PC-3 (cell line): ENCODE measurements around the gene BPIFB3. TPM values are rescaled to one million over a fixed set of nuclear protein-coding genes. Genes with fewer than 3 reads are reported as not detected.

Source experiments
- ATAC-seq: fragments of 200-7000 bp; cut with Tn5 transposase; 2 replicates; pipeline ENCODE4 v1.9.1; 2020; ENCODE audit warnings: mild to moderate bottlenecking, moderate library complexity
- BruUV-seq: library from RNA; stranded (reverse); fragments of 400-500 nt; replicated peaks from 2 replicates; lab custom pipeline; 2021; lab: Mats Ljungman, UMichigan
- CTCF ChIA-PET: fragments of 300-600 bp; sonication (Branson Sonifier 250); formaldehyde crosslinking; loops from one replicate; lab custom pipeline; 2022; ENCODE audit warnings: antibody characterized with exemption; lab: Charles Lee
- POLR2A ChIA-PET: fragments of 300-600 bp; sonication (Branson Sonifier 250); formaldehyde crosslinking; loops from one replicate; lab custom pipeline; 2022; ENCODE audit warnings: antibody characterized with exemption; ENCODE audit not compliant: unreplicated experiment; lab: Charles Lee
- DNase-seq: peaks from one replicate; pipeline ENCODE4 v3.0.0-alpha.2; 2015
- H2AFZ ChIP-seq: fragments of 300-600 bp; sonication (generic); 2 replicates; pipeline ENCODE4 v1.6.0; 2016; ENCODE audit warnings: antibody characterized with exemption, low read length
- H3F3A ChIP-seq: fragments of 300-600 bp; sonication (generic); one replicate; pipeline ENCODE4 v1.6.0; 2017; ENCODE audit warnings: antibody characterized with exemption, low read length, control low read depth, mild to moderate bottlenecking; ENCODE audit not compliant: unreplicated experiment
- H3K27ac ChIP-seq: fragments of 300-600 bp; sonication (generic); 2 replicates; pipeline ENCODE4 v1.5.1; 2016; ENCODE audit warnings: mild to moderate bottlenecking, low read length
- H3K27me3 ChIP-seq: fragments of 300-600 bp; sonication (generic); 2 replicates; pipeline ENCODE4 v1.6.1; 2016; ENCODE audit warnings: low read length, mixed read lengths
- H3K36me3 ChIP-seq: fragments of 300-600 bp; sonication (generic); 2 replicates; pipeline ENCODE4 v1.6.1; 2016; ENCODE audit warnings: low read depth, mixed run types, low read length, mixed read lengths
- H3K4me1 ChIP-seq: fragments of 300-600 bp; sonication (generic); 2 replicates; pipeline ENCODE4 v1.5.1; 2016; ENCODE audit warnings: low read length; ENCODE audit not compliant: insufficient read depth
- H3K4me2 ChIP-seq: fragments of 300-600 bp; sonication (generic); 2 replicates; pipeline ENCODE4 v1.6.0; 2016; ENCODE audit warnings: low read length
- H3K4me3 ChIP-seq: fragments of 300-600 bp; sonication (generic); 2 replicates; pipeline ENCODE4 v1.5.1; 2016; ENCODE audit warnings: mild to moderate bottlenecking, low read length, mixed read lengths
- H3K79me2 ChIP-seq: fragments of 300-600 bp; sonication (generic); 2 replicates; pipeline ENCODE4 v1.6.1; 2017; ENCODE audit warnings: low read length, mixed read lengths
- H3K9ac ChIP-seq: fragments of 300-600 bp; sonication (generic); 2 replicates; pipeline ENCODE4 v1.6.0; 2016; ENCODE audit warnings: mild to moderate bottlenecking, low read length
- H3K9me2 ChIP-seq: fragments of 300-600 bp; sonication (generic); replicated peaks from 2 replicates; pipeline ENCODE4 v1.6.1; 2016; ENCODE audit warnings: mixed run types, low read length, mixed read lengths
- H3K9me3 ChIP-seq: fragments of 300-600 bp; sonication (generic); 2 replicates; pipeline ENCODE4 v1.6.1; 2016; ENCODE audit warnings: low read length, mixed read lengths
- H4K20me1 ChIP-seq: fragments of 300-600 bp; sonication (generic); 2 replicates; pipeline ENCODE4 v1.6.1; 2016; ENCODE audit warnings: low read length, mixed read lengths
- CTCF ChIP-seq: fragments of 300-600 bp; sonication (generic); conservative IDR thresholded peaks from 2 replicates; pipeline ENCODE4 v1.5.1; 2017; ENCODE audit warnings: antibody characterized with exemption, low read depth, mild to moderate bottlenecking, low read length
- EZH2 ChIP-seq: fragments of 300-600 bp; sonication (generic); IDR thresholded peaks from one replicate; pipeline ENCODE4 v1.6.1; 2017; ENCODE audit warnings: antibody characterized with exemption, mild to moderate bottlenecking, low read length; ENCODE audit not compliant: unreplicated experiment
- EZH2phosphoT487 ChIP-seq: fragments of 300-600 bp; sonication (generic); IDR thresholded peaks from 2 replicates; pipeline ENCODE4 v1.6.1; 2018; ENCODE audit warnings: mild to moderate bottlenecking, antibody characterized with exemption, low read length, borderline replicate concordance
- intact Hi-C: fragments of 100-400 bp; cut with micrococcal nuclease; formaldehyde crosslinking; loops from 2 replicates; pipeline ENCODE4 v1.9.0; 2023
- total RNA-seq: library from RNA; depleted of rRNA; stranded (reverse); fragments of >200 nt; gene quantifications from 2 replicates; pipeline ENCODE4 v1.2.3, GENCODE V29; 2014

Gene BPIFB3
- total RNA-seq, 1 experiment from 2014 or later, result not detected

- Histone ChIP-seq H3K9me3 (no peaks in the 10 kb centered on the region), H3K4me1 (no peaks in the 10 kb centered on the region), H3K79me2 (no peaks in the 10 kb centered on the region), H3K4me3 (no peak overlapping the region), H3K27ac (no peak overlapping the region), H3K27me3 (peaks cover 67% of the 10 kb centered on the region), H3K4me2 (no peak overlapping the region), H3F3A (no peaks in the 10 kb centered on the region), H3K36me3 (no peaks in the 10 kb centered on the region), H4K20me1 (no peaks in the 10 kb centered on the region), H3K9me2 (no peaks in the 10 kb centered on the region), H2AFZ (no peak overlapping the region), H3K9ac (no peak overlapping the region)
- ATAC-seq, result no peak
- intact Hi-C loops, result no loop called here
- no TSS peak for BruUV-seq
- TF ChIP-seq EZH2phosphoT487 (no peak), CTCF (no peak), EZH2 (no peak)
- ChIA-PET POLR2A (no interaction called here), CTCF (no interaction called here)
- DNase-seq, result no peak
Observed at GRCh38 chr20:33015700-33016580, 37.8 kb upstream of the BPIFB3 start.

DNA sequence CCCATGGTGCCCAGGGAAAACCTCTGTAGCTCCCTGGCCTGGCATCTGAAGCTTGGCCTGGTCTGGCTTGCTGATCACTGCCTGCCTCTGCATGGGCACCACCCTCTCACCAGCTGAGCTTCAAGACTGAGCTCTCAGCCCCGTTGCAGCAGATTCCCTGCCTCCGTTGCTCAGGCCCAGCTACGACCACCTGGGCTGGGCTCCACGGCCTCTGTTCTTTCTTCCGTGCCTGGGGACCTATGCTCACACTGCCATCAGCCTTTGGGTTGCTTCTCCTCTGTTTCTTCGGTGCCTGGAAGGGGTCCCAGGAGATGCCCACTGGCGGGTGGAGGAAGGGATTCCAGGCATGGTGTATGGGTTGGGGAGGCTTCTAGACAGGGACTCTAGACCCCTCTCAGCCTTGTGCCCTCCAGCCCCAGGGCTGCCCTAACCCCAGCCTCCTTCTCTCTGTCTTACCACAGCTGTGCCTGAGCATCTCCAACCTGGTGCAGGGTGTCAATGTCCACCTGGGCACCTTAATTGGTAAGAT, 37.1 kb upstream of the BPIFB3 start:
- ATAC-seq (no peak), DNase-seq (no peak)
- no peak overlapping the region for H2AFZ ChIP-seq
- H3K4me2 ChIP-seq, result no peak overlapping the region
- TF ChIP-seq EZH2phosphoT487 (no peak), CTCF (no peak), EZH2 (no peak)
- no peaks in the 10 kb centered on the region for H4K20me1 ChIP-seq
- intact Hi-C loops, result no loop called here
- H3K9me2 ChIP-seq, result no peaks in the 10 kb centered on the region
- ChIA-PET POLR2A (no interaction called here), CTCF (no interaction called here)
- no peaks in the 10 kb centered on the region for H3K79me2 ChIP-seq
- no peaks in the 10 kb centered on the region for H3F3A ChIP-seq
- peaks cover 61% of the 10 kb centered on the region for H3K27me3 ChIP-seq
- no peaks in the 10 kb centered on the region for H3K4me1 ChIP-seq
- H3K9ac ChIP-seq, result no peak overlapping the region
- no peaks in the 10 kb centered on the region for H3K9me3 ChIP-seq
- no TSS peak for BruUV-seq
- no peak overlapping the region for H3K4me3 ChIP-seq
- H3K27ac ChIP-seq, result no peak overlapping the region
- H3K36me3 ChIP-seq, result no peaks in the 10 kb centered on the region

GRCh38 chr20:33017542-33017941, 36.2 kb upstream of the BPIFB3 start:
- Histone ChIP-seq H3K9me3 (no peaks in the 10 kb centered on the region), H3K4me1 (no peaks in the 10 kb centered on the region), H3K9me2 (no peaks in the 10 kb centered on the region), H3K9ac (no peak overlapping the region), H3K79me2 (no peaks in the 10 kb centered on the region), H3K4me2 (no peak overlapping the region), H3K27me3 (peaks cover 53% of the 10 kb centered on the region), H3K27ac (no peak overlapping the region), H3K36me3 (no peaks in the 10 kb centered on the region), H2AFZ (no peak overlapping the region), H3K4me3 (no peak overlapping the region), H3F3A (no peaks in the 10 kb centered on the region), H4K20me1 (no peaks in the 10 kb centered on the region)
- POLR2A ChIA-PET, result no interaction called here
- ATAC-seq (no peak), DNase-seq (no peak)
- intact Hi-C loops, result no loop called here
- TF ChIP-seq EZH2 (no peak), CTCF (no peak), EZH2phosphoT487 (no peak)
- CTCF ChIA-PET, result no interaction called here
- no TSS peak for BruUV-seq
